ENCODE measurements around the gene SLC8B1.

Gene SLC8B1

GRCh38 chr12:113366827-113367226 lies 31.9 kb upstream of the SLC8B1 start:
- in situ Hi-C loops (cut with MboI; ENCODE audit: low pct_unique_long_range_greater_than_20kb, low sequenced_read_pairs, unreplicated experiment): no loop called here
- TF ChIP-seq CTCF (IDR thresholded peaks at IDR 0.05; ENCODE audit: extremely low read depth, insufficient read depth, missing control alignments): no peak
- no peak for DNase-seq (ENCODE audit: low spot score)

GRCh38 chr12:113365639-113366395 lies 30.9 kb upstream of the SLC8B1 start:
- DNase-seq (ENCODE audit: low spot score): no peak
- TF ChIP-seq CTCF (IDR thresholded peaks at IDR 0.05; ENCODE audit: extremely low read depth, insufficient read depth, missing control alignments): no peak
- in situ Hi-C loops (cut with MboI; ENCODE audit: low pct_unique_long_range_greater_than_20kb, low sequenced_read_pairs, unreplicated experiment): no loop called here

- no peak for TF ChIP-seq CTCF (IDR thresholded peaks at IDR 0.05; ENCODE audit: extremely low read depth, insufficient read depth, missing control alignments)
- in situ Hi-C loops (cut with MboI; ENCODE audit: low pct_unique_long_range_greater_than_20kb, low sequenced_read_pairs, unreplicated experiment): no loop called here
- DNase-seq (ENCODE audit: low spot score): no peak
These were observed 29.8 kb upstream of the SLC8B1 start for GRCh38 chr12:113364698-113365097.

- in situ Hi-C loops (cut with MboI; ENCODE audit: low pct_unique_long_range_greater_than_20kb, low sequenced_read_pairs, unreplicated experiment): no loop called here
- no peak for TF ChIP-seq CTCF (IDR thresholded peaks at IDR 0.05; ENCODE audit: extremely low read depth, insufficient read depth, missing control alignments)
- no peak for DNase-seq (ENCODE audit: low spot score)
These were observed 26.9 kb upstream of the SLC8B1 start for GRCh38 chr12:113361574-113362370.

DNA sequence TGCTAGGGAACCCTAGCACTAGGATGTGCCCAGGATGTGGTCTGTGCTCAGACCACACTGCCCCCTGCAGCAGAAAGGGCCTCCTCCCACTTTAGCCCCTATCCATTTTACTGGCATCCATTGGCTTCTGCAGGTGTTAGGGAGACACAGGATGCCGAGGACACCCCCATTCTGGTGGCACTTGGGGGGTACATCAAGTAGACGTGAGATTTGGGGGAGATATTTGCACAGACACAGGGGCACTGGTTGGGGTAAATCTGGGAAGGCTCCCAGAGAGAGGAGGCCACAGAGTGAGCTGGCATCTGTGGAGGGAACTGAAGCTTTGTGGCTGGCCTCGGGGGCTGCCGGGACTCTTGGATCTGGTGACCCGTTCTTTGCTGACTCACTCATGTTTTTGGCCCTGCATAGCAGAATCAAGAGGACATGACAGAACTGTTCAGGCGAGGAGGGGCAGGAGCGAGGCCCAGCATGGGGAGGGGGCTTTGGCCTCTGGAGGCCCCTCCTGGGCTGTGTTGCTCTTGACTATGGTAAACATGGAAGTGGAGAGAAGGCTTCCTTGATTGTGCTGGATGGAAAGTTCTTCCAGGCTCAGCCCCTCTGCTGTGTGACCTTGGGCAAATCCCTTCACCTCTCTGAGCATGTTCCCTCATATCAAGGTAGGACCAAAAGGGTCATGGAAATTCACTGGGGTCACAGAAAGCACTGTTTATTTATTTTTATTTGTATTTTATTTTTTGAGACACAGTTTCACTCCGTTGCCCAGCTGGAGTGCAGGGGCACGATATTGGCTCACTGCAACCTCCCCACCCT lies 25.2 kb upstream of the SLC8B1 start:
- TF ChIP-seq CTCF (IDR thresholded peaks at IDR 0.05; ENCODE audit: extremely low read depth, insufficient read depth, missing control alignments): peak; percentile 21
- in situ Hi-C loops (cut with MboI; ENCODE audit: low pct_unique_long_range_greater_than_20kb, low sequenced_read_pairs, unreplicated experiment): no loop called here

More for the DNA sequence above, 25.2 kb upstream of the SLC8B1 start:
- no peak for DNase-seq (ENCODE audit: low spot score)
